Parathyroid adenoma (tissue), 2 donors: Measurements from ENCODE around the gene PRSS56.

Source experiments
- H2AFZ ChIP-seq: fragments of 300-600 bp; sonication (generic); one replicate; pipeline ENCODE4 v1.7.0; 2017; ENCODE audit warnings: antibody characterized with exemption, mild to moderate bottlenecking
- H3K27ac ChIP-seq: fragments of 300-600 bp; sonication (generic); one replicate; pipeline ENCODE4 v1.7.0; 2017
- H3K27me3 ChIP-seq: fragments of 300-600 bp; sonication (generic); one replicate; pipeline ENCODE4 v1.7.0; 2017; ENCODE audit warnings: low read length; ENCODE audit not compliant: control insufficient read depth, insufficient read depth
- H3K36me3 ChIP-seq: fragments of 300-600 bp; sonication (generic); one replicate; pipeline ENCODE4 v1.7.0; 2017; ENCODE audit warnings: low read length; ENCODE audit not compliant: control insufficient read depth, insufficient read depth
- H3K4me1 ChIP-seq: fragments of 300-600 bp; sonication (generic); one replicate; pipeline ENCODE4 v1.7.0; 2017; ENCODE audit warnings: control low read depth
- H3K4me2 ChIP-seq: fragments of 300-600 bp; sonication (generic); one replicate; pipeline ENCODE4 v1.7.0; 2017; ENCODE audit warnings: low read length
- H3K4me3 ChIP-seq: fragments of 300-600 bp; sonication (generic); one replicate; pipeline ENCODE4 v1.7.0; 2017; ENCODE audit warnings: low read depth, low read length
- H3K79me2 ChIP-seq: fragments of 300-600 bp; sonication (generic); one replicate; pipeline ENCODE4 v1.7.0; 2017; ENCODE audit warnings: control low read depth
- H3K9ac ChIP-seq: fragments of 300-600 bp; sonication (generic); one replicate; pipeline ENCODE4 v1.7.0; 2017; ENCODE audit warnings: mild to moderate bottlenecking
- H3K9me3 ChIP-seq: fragments of 300-600 bp; sonication (generic); one replicate; pipeline ENCODE4 v1.7.0; 2017; ENCODE audit warnings: low read length; ENCODE audit not compliant: control insufficient read depth
- TF ChIP-seq, protein P1 (sequence below): fragments of 300-600 bp; sonication (generic); IDR thresholded peaks from one replicate; pipeline ENCODE4 v1.7.0; 2017; ENCODE audit warnings: antibody characterized with exemption, mild to moderate bottlenecking
- donor health status: primary hyperparathyroidism.

PRSS56 gene

DNA sequence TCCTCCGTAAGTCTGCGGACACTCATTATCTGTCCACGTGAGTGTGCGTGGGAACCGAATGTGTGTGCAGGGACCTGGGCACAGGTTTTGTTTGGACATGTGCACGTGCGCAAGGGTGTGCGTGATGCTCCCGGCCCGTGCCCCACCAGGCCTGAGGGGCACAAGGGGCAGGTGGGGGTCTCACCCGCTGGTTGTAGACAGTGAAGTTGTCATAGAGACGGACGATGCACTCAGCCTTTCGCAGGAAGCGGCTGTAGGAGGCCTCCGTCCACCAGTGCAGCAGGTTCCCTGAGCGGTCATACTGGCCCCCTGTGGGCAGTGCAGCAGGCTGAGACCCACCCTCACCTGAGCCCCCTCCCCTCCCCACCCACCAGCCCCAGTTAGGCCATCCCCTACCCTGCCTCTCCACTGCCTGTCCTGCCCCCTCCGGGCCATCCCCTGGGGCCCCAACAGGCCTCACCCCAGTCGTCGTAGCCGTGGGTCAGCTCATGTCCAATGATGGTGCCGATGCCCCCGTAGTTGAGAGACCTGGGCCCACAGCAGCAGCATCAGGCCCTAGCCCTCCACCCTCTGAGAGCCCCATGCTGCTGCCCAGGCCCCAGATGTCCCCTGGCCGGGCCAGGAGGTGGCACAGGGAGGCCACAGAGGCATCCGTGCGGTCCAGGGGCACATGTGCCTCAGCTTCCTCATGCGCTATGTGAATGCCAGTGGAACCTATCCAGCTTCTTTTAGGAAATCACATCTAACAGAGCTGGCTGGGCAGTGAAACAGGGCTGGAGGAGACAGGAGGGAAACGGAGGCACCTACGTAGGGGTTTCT lies 38.7 kb upstream of the PRSS56 start:
- no peak overlapping the region for H3K27ac ChIP-seq
- H3K36me3 ChIP-seq: no peaks in the 10 kb centered on the region
- no peak overlapping the region for H2AFZ ChIP-seq
- no peak overlapping the region for H3K4me3 ChIP-seq
- no peaks in the 10 kb centered on the region for H3K4me1 ChIP-seq
- H3K79me2 ChIP-seq: no peaks in the 10 kb centered on the region
- no peaks in the 10 kb centered on the region for H3K9me3 ChIP-seq
- no peak overlapping the region for H3K4me2 ChIP-seq
- H3K9ac ChIP-seq: no peak overlapping the region
- no peaks in the 10 kb centered on the region for H3K27me3 ChIP-seq
- TF ChIP-seq, protein P1, sequence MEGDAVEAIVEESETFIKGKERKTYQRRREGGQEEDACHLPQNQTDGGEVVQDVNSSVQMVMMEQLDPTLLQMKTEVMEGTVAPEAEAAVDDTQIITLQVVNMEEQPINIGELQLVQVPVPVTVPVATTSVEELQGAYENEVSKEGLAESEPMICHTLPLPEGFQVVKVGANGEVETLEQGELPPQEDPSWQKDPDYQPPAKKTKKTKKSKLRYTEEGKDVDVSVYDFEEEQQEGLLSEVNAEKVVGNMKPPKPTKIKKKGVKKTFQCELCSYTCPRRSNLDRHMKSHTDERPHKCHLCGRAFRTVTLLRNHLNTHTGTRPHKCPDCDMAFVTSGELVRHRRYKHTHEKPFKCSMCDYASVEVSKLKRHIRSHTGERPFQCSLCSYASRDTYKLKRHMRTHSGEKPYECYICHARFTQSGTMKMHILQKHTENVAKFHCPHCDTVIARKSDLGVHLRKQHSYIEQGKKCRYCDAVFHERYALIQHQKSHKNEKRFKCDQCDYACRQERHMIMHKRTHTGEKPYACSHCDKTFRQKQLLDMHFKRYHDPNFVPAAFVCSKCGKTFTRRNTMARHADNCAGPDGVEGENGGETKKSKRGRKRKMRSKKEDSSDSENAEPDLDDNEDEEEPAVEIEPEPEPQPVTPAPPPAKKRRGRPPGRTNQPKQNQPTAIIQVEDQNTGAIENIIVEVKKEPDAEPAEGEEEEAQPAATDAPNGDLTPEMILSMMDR: no peak

DNA sequence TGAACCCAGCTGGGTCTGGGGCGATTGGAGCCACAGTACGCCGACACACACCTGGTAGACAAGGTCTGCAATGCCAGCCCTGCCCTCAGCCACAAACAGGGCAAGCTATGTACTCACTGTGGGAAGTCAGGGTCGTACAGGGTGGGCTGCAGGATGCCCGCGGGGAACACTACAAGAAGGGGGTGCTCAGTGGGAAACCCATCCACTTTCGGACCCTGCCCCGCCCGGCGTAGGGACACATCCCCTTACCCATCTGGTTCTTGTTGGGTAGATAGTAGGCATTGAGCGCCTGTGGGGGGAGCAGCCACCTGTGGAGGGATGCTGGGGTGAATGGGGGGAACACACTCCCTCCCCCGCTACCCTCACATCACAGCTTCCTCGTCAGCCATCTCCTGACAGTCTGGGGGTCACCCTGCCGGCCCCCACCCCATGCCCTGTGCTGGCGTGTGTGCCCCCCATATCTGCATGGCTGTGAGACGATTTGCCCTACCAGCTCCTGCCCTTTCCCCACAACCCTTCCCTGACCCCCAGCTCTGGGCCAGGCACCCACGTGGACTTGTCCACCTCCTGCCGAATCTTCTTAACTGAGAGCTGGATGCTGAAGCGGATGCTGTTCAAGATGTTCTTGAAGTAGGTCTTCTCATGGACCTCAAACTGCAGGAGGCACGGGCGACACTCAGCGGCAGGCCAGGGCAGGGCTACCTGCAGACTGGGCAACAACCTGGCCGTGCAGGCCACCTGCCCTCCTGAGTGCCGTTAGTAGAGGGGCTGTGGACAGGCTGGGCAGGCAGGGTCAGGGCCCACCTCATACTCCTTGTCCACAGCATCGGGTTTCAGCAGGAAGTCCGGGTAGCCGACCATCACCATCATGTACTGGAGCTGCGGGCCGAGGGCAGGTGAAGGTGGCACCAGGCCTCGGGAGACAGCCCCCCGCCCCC lies 37.6 kb upstream of the PRSS56 start:
- Histone ChIP-seq H3K9ac (no peak overlapping the region), H3K27me3 (peaks cover 3% of the 10 kb centered on the region), H3K27ac (no peak overlapping the region), H3K9me3 (no peaks in the 10 kb centered on the region), H3K36me3 (no peaks in the 10 kb centered on the region), H2AFZ (no peak overlapping the region), H3K4me1 (no peaks in the 10 kb centered on the region), H3K79me2 (no peaks in the 10 kb centered on the region), H3K4me3 (no peak overlapping the region), H3K4me2 (no peak overlapping the region)
- TF ChIP-seq, protein P1: no peak

DNA sequence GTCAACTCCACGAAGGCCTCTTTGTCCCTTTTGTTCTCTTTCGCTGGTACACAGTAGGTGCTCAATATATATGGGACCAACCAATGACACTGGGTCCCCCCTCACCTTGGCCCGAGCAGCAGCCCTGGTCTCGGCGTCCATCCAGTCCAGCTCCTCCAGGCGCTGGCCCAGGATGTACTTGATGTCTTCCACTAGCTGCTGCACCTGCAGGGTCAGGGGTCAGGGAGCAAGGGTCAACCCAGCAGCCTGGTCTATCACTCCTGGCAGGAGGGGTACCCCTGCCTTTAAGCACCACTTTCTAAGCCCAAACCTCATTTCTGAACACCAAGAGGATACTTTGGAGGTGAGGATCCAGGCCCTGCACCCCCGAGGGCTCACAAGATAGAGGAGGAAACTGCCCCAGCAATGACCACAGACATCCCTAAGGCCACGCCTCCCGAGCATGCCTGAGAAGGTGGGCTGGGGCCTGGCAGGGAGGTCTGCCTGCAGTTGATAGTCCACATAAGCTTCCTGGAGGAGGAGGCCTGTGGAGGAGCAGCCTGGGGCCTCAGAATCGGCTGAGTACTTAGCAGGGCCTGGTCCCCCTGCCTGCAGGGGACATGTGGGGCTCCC lies 36.8 kb upstream of the PRSS56 start:
- Histone ChIP-seq H3K4me1 (no peaks in the 10 kb centered on the region), H3K9ac (no peak overlapping the region), H3K4me3 (no peak overlapping the region), H3K9me3 (no peaks in the 10 kb centered on the region), H2AFZ (no peak overlapping the region), H3K27me3 (peaks cover 3% of the 10 kb centered on the region), H3K27ac (no peak overlapping the region), H3K79me2 (no peaks in the 10 kb centered on the region), H3K4me2 (no peak overlapping the region), H3K36me3 (no peaks in the 10 kb centered on the region)
- TF ChIP-seq, protein P1: no peak

DNA sequence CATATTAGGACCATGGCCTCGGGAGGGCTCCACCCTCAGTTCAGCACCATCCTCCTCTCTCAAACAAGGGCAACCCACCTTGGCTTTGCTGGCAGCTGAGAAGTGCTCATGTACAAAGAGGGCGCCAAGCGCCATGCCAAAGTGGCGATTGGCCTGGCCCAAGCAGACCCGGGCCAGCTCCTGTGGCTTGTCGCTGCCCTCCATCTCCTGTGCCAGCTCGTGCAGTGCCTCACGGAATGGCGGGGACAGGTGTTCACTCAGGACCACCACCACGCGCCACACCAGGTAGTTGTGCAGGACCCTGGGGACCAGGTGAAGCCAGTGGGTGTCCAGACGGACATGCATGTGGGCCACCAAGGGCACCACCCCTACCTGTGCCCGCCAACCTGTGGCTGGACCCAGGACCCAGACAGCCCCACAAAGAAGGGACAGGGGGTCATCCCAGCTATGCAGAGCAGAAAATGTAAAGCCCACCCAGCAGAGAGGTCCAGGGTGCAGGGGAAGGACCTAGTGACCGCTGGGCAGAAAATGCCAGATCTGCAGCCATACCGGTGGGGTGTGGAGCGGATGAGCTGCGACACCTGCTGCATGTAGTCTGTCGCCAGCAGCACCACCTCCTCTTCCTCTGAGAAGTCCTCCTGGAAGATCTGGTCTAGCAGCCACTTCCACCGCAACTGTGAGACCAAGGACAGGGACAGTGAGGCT lies 36.1 kb upstream of the PRSS56 start:
- Histone ChIP-seq H3K27ac (no peak overlapping the region), H3K4me2 (no peak overlapping the region), H3K79me2 (no peaks in the 10 kb centered on the region), H2AFZ (no peak overlapping the region), H3K4me1 (no peaks in the 10 kb centered on the region), H3K9me3 (no peaks in the 10 kb centered on the region), H3K36me3 (no peaks in the 10 kb centered on the region), H3K27me3 (peaks cover 3% of the 10 kb centered on the region), H3K9ac (no peak overlapping the region), H3K4me3 (no peak overlapping the region)
- TF ChIP-seq, protein P1: no peak
